ENCODE measurements around the gene MTHFSD. TPM values are rescaled to one million over a fixed set of nuclear protein-coding genes. Genes with fewer than 3 reads are reported as not detected.
A peak's percentile ranks its signal among the peaks of the same experiment; 100 is the strongest.

MTHFSD gene
- polyA plus RNA-seq, 1 donor from 2014 or later: 19.1 TPM

DNA sequence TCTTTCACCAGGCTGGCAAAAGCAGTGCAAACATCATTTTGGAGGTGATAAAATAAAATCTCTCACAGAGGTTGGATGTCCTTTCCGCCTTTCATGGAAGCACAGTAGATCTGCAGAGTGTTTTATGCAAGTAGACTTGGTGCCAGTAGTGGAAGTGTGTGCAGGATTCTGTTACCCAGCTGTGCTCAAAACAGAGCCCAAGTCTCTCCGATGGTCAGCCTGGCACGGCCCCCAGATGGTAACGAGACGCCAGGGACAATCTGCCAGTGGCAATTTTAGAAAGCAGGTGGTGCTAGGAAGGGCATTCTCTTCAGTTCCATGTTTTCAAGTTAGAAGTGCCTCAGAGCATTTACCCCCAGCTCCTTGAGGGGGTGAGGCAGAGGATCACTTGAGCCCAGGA is 1.5 kb upstream of the MTHFSD start:
- Mint-ChIP-seq H3K9me3 (no peaks in the 10 kb centered on the region), H3K27me3 (peaks cover 11% of the 10 kb centered on the region), H3K4me1 (peaks cover 15 to 19% (median 16%) of the 10 kb centered on the region in 3 donors), H3K36me3 (peaks cover 2% of the 10 kb centered on the region), H3K4me3 (peak overlapping the region; percentile 72 to 97 (median 92)), H3K27ac (peak overlapping the region in 2 of 3 donors; percentile 29 to 93)

DNA sequence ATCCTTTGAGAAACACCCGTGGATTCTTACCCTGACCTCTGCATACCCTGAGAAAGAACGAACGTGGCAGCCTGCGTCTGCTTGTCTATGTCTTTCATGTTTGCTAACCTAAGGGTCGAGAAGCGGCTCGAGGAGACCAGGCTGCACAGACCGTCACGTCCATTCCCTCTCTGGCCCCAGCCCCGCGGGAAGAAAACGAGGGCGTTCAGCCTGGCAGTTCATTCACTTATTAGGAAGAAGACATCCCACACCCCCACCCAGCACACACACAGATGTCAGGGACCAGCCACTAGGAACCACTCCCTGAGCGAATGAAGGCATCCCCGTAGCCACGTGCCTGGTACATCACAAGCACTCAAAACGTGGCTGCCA is 655 bp upstream of the MTHFSD start:
- peaks cover 10% of the 10 kb centered on the region for H3K27me3 Mint-ChIP-seq
- H3K36me3 Mint-ChIP-seq: peaks cover 2% of the 10 kb centered on the region
- peak overlapping the region; percentile 93 to 98 (median 98) for H3K27ac Mint-ChIP-seq

DNA sequence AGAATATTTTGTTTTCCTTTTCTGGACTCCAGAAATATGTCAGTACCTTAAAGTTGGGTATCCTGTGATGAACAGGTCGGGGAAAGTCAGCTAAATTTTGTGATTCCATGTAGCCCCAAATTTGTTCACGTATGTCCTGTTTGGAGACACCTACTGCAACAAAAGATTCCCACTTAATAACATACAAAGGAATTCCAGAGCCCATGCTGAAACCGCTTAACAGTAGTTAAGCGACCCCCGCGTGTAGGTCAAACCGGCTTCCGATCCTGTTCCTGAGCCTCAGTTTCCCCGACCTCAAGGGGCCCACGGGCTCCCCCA is 477 bp downstream of the MTHFSD start:
- H3K27me3 Mint-ChIP-seq: peaks cover 6% of the 10 kb centered on the region
- peaks cover 15 to 19% (median 16%) of the 10 kb centered on the region in 3 donors for H3K4me1 Mint-ChIP-seq
- no peaks in the 10 kb centered on the region for H3K9me3 Mint-ChIP-seq
- H3K36me3 Mint-ChIP-seq: peaks cover 2% of the 10 kb centered on the region
- H3K27ac Mint-ChIP-seq: peak overlapping the region; percentile 93 to 98 (median 98)
- H3K4me3 Mint-ChIP-seq: peak overlapping the region; percentile 90 to 97 (median 96)

More for the DNA sequence above, 655 bp upstream of the MTHFSD start:
- Mint-ChIP-seq H3K4me1 (peaks cover 15 to 19% (median 16%) of the 10 kb centered on the region in 3 donors), H3K4me3 (peak overlapping the region; percentile 90 to 97 (median 96)), H3K9me3 (no peaks in the 10 kb centered on the region)

DNA sequence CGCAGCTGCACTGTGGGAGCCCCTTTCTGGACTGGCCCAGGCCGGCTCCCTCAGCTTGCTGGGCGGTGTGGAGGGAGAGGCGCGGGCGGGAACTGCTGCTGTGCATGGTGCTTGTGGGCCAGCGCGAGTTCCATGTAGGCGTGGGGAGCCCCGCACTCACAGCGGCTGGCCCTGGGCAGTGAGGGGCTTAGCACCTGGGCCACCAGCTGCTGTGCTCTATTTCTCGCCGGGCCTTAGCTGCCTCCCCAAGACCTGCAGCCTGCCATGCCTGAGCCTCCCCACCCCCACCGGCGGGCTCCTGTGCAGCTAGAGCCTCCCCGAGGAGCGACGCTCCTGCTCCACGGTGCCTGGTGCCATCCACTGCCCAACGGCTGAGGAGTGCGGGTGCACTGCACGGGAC is 1.7 kb downstream of the MTHFSD start:
- Mint-ChIP-seq H3K27me3 (peaks cover 3% of the 10 kb centered on the region), H3K36me3 (peaks cover 2% of the 10 kb centered on the region), H3K9me3 (no peaks in the 10 kb centered on the region), H3K4me1 (peaks cover 15 to 19% (median 16%) of the 10 kb centered on the region in 3 donors), H3K4me3 (peak overlapping the region in 1 of 4 donors; percentile 97), H3K27ac (peak overlapping the region in 1 of 3 donors; percentile 93)

DNA sequence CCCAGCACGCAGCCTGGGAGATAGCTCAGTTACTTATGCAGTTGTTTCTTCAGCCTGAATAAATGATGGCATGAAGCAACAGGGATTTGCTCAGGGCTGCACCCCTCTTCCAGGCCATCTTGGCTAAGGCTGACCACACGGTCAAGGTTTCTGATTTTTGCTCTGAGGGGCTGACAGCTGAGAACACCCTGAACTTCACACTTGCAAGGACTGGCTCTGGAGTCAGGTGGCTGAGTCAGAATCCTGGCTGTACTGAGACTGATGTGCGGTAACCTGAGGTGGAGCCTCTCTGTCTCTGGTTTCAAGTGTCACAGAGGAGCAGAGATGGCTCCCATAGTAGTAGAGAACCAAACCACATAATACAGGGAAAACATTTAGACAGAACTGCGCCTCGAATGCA is 4.8 kb downstream of the MTHFSD start:
- Mint-ChIP-seq H3K27ac (peak overlapping the region in 1 of 3 donors; percentile 52), H3K4me3 (no peak overlapping the region), H3K27me3 (no peaks in the 10 kb centered on the region), H3K36me3 (peaks cover 2% of the 10 kb centered on the region), H3K4me1 (peaks cover 15 to 18% (median 16%) of the 10 kb centered on the region in 3 donors), H3K9me3 (no peaks in the 10 kb centered on the region)

DNA sequence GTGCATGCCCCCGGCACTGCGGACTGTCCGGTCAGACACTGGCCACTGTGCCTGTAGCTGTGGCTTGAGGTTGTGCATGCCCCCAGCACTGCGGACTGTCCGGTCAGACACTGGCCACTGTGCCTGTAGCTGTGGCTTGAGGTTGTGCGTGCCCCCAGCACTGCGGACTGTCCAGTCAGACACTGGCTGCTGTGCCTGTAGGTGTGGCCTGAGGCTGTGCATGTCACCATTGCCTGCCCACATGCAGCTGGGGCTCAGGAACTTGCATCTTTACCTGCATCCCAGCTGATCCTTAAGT is 5.2 kb downstream of the MTHFSD start:
- Mint-ChIP-seq H3K27me3 (no peaks in the 10 kb centered on the region), H3K4me1 (peaks cover 11 to 14% (median 12%) of the 10 kb centered on the region in 3 donors), H3K4me3 (no peak overlapping the region), H3K27ac (no peak overlapping the region), H3K9me3 (no peaks in the 10 kb centered on the region), H3K36me3 (peaks cover 6% of the 10 kb centered on the region)

DNA sequence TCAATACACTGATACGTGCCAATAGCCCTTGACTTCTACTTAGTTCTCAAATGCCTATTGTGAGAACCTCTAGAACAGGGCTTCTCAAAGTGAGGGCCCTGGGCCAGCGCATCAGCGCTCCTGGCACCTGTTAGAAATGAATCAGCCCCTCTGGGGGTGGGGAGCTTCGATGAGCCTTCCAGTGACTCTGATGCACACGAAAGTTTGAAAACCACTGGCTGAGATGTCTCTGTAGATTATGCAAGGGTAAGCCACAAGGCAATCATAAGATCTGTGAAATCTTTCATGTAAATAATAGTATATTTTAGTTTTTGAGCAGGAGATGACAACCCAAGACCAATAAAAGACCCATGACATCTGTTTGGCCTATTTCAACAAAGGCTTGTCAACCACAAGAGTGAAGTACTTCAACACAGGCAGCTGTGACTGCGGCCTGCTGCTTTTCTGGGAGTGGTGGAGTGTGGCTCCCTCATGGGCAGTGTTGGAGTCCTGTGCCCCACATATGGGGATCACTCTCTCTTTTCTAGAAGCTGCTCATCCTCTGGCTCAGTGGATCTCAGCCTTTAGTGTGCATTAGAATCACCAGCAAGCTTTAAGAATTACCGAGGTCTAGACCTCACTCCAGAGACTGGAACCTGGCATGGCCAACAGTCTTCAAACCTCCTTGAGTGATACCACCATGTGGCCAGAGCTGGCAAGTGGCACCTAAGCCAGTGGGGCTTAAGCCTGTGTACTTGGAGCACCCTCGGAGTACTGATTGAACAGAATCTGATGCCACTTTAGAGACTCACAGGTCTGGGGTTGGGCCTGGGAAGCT is 5.8 kb downstream of the MTHFSD start:
- Mint-ChIP-seq H3K4me1 (peaks cover 9 to 13% (median 12%) of the 10 kb centered on the region in 3 donors), H3K27ac (no peak overlapping the region), H3K9me3 (no peaks in the 10 kb centered on the region), H3K36me3 (peaks cover 9% of the 10 kb centered on the region), H3K27me3 (no peaks in the 10 kb centered on the region), H3K4me3 (no peak overlapping the region)

DNA sequence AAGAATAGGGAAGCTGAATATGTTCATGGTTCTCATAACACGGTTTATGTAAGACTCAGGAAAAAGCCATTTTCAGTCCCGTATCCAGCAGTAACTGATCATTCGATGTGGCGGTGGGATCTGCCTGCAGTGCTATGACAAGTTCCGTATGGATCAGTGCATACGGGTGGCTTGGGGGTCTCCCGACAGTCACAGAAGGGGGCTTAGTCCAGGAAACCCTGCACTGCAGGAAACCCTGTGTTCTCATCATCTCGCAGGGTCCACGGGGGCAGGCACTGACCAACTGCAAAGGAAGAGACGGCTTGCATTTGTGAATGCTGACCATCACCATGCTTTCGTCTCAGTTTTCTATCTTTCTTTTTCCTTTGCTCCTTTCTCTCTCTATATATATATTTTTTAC is 7.7 kb downstream of the MTHFSD start:
- Mint-ChIP-seq H3K27me3 (no peaks in the 10 kb centered on the region), H3K36me3 (peaks cover 7% of the 10 kb centered on the region), H3K9me3 (no peaks in the 10 kb centered on the region), H3K4me1 (peaks cover 0 to 2% (median under 1%) of the 10 kb centered on the region in 3 donors), H3K4me3 (no peak overlapping the region), H3K27ac (no peak overlapping the region)

DNA sequence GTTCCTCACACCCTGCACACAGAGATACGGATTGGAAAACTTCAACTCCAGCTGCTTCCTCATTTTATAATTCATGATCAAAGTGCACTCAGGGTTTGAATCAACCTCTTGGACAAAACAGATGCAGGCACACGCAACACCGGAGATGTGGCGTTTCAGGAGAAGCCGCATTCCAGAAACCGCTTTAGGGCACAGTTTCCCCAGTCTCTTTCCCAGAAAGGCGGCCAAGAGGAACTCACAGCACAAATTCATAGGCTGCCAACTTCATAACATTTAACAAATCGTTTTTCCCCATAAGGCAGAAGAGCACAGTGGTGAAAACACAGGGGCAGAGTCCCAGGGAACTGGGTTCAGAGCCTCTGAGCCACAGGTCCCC is 8.4 kb downstream of the MTHFSD start:
- no peaks in the 10 kb centered on the region for H3K9me3 Mint-ChIP-seq
- no peaks in the 10 kb centered on the region for H3K27me3 Mint-ChIP-seq
- H3K36me3 Mint-ChIP-seq: peaks cover 7% of the 10 kb centered on the region
- H3K27ac Mint-ChIP-seq: no peak overlapping the region
- no peak overlapping the region for H3K4me3 Mint-ChIP-seq
- H3K4me1 Mint-ChIP-seq: peaks cover 0 to 2% (median 0%) of the 10 kb centered on the region in 3 donors

DNA sequence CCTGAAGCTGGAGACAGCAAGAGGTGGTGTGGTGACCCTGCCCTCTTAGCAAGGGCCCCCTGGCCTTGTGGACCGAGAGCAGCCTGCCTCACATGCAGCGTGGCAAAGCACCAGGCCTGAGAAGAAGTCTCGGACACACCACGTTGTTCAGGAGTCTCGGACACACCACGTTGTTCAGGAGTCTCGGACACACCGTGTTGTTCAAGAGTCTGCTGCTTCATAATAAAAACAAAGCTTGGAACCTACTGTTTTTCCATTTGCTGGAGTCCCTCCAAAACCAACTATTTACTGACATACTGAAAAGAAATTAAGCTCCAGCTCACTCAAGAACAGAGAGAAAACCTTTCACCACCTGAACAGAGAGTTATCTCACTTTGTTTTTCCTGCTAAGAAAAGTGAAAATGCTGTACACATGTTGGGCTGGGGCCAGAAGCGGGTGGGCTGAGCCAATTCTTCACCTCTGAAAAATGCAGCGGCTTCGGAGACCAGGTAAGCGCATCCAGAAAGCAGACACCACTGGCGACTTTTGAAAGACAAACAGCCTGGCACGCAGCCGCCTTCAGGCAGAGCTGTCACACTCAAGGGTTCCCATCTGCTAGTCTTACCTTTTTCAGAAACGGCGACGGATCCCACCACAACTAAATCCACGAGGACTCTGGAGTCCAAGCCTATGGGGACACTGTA is 8.9 kb downstream of the MTHFSD start:
- H3K27me3 Mint-ChIP-seq: no peaks in the 10 kb centered on the region
- no peak overlapping the region for H3K4me3 Mint-ChIP-seq
- peaks cover 7% of the 10 kb centered on the region for H3K36me3 Mint-ChIP-seq
- no peak overlapping the region for H3K27ac Mint-ChIP-seq
- no peaks in the 10 kb centered on the region for H3K9me3 Mint-ChIP-seq
- peaks cover 0 to 2% (median 0%) of the 10 kb centered on the region in 3 donors for H3K4me1 Mint-ChIP-seq

DNA sequence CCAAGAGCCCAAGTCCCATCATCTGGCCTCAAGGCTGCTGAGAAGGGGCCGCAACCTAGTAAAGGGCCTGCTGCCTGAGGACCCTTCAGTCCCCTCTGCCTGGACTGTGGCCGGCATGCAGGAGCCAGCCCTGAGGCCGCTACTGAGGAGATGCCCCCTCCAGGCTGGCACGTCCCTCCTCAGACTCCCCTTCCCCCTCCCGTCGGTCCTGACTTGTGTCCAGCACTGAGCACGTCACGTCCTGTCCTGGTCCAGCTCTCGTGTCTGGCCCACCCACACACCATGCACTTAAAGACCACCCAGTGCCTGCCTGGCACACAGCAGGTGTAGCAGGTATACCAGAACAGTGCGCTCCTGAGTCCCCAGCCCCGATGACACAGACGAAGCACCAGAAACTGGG is 9.6 kb downstream of the MTHFSD start:
- no peaks in the 10 kb centered on the region for H3K27me3 Mint-ChIP-seq
- H3K36me3 Mint-ChIP-seq: peaks cover 7% of the 10 kb centered on the region
- peaks cover 0 to 2% (median 0%) of the 10 kb centered on the region in 3 donors for H3K4me1 Mint-ChIP-seq
- no peak overlapping the region for H3K4me3 Mint-ChIP-seq
- H3K9me3 Mint-ChIP-seq: no peaks in the 10 kb centered on the region
- no peak overlapping the region for H3K27ac Mint-ChIP-seq

DNA sequence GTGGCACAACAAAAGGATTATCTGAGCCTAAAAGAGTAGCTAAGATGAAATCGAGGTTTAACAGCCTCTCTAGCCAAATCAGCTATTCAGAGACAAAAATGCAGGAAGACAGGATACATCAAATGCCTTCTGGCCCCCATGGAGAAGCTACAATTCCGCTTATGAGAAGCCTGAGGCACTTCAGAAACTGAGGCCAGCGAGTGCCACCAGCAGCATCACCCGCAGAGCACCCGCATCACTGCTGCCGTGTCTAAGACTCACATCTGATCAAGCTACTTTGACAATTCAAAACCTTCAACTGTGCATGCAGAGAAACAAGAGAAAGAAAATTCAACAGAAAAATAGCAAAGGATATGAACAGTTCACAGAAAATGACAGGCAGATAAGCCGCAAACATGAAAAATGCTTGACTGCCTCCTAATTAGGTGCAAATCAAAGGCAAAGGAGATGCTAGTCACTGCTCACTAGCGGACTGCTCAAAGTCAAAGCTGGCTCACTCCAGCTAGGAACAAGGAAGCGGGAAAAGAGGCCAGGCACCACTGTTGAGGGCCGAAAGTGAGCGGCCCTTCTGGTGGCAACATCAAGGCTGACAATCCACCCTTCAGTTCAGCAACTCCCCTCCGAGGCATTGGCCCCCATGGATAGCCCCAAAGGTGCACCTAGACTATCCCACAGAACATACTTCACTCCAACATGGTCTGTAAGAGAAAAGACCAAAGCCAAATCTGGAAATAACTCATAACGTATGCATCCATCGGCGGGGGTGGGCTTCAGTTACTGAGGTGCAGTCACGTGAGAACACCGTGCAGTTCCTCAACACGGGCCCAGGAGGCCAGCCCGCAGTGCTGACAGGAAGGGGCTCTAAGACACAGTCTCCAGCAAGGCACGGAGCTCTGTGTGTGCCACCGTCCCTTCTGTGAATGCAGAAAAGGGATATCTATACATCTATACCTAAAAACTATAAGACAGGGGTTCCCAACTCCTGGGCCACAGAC is 12.0 kb downstream of the MTHFSD start:
- peaks cover 12% of the 10 kb centered on the region for H3K36me3 Mint-ChIP-seq
- no peaks in the 10 kb centered on the region for H3K27me3 Mint-ChIP-seq
- no peak overlapping the region for H3K27ac Mint-ChIP-seq
- H3K9me3 Mint-ChIP-seq: no peaks in the 10 kb centered on the region
- no peak overlapping the region for H3K4me3 Mint-ChIP-seq
- H3K4me1 Mint-ChIP-seq: peaks cover 0 to 2% (median 0%) of the 10 kb centered on the region in 3 donors

DNA sequence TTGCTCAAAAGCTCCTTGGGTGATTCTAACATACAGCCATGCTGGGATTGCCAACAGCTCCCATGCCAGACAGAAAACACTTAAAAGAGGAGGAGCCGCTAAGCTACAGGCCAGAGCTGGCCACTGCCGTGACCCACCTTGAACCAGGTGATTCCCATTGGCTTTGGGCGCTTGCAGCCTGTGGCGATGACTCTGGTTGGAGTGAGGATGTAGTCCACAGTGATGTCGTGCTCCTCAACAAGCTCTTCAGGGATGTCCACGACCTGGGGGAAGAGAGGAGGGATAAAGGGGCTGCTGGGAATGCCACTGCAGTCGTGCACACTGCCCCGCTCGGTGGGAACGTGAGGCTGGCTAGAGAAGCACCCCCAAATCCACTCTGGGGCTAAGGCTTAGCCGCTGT is 13.5 kb downstream of the MTHFSD start:
- Mint-ChIP-seq H3K4me3 (no peak overlapping the region), H3K27ac (no peak overlapping the region), H3K27me3 (no peaks in the 10 kb centered on the region), H3K9me3 (no peaks in the 10 kb centered on the region), H3K36me3 (peaks cover 12% of the 10 kb centered on the region), H3K4me1 (peaks cover 0 to 2% (median 0%) of the 10 kb centered on the region in 3 donors)

DNA sequence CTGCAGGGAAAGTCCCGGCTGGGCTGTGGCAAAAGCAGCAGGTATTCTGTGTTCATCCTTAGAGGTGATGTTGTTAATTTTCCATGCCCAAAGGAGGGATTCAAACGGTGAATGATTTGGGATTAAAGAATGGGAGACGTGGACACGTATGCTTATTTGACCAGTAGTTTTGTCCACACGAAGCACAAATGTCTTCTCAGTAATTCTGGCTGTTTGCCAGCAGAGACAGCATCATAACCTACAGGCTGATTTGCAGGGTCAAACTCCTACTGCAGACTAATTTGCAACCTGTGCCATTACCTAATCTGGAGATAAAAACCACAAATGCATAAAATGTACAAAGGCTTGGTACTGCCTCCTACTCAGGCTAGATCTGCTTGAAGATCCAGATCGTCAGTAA is 14.1 kb downstream of the MTHFSD start:
- peaks cover 12% of the 10 kb centered on the region for H3K36me3 Mint-ChIP-seq
- H3K4me1 Mint-ChIP-seq: peaks cover 0 to 2% (median 0%) of the 10 kb centered on the region in 3 donors
- no peaks in the 10 kb centered on the region for H3K9me3 Mint-ChIP-seq
- H3K4me3 Mint-ChIP-seq: no peak overlapping the region
- no peaks in the 10 kb centered on the region for H3K27me3 Mint-ChIP-seq
- H3K27ac Mint-ChIP-seq: peak overlapping the region in 1 of 3 donors; percentile 78
